ENCODE data around the gene PCK1. TPM values are rescaled to one million over a fixed set of nuclear protein-coding genes. Genes with fewer than 3 reads are reported as not detected.

The PCK1 gene
- total RNA-seq, 2 donors from 2014 or later = not detected

DNA sequence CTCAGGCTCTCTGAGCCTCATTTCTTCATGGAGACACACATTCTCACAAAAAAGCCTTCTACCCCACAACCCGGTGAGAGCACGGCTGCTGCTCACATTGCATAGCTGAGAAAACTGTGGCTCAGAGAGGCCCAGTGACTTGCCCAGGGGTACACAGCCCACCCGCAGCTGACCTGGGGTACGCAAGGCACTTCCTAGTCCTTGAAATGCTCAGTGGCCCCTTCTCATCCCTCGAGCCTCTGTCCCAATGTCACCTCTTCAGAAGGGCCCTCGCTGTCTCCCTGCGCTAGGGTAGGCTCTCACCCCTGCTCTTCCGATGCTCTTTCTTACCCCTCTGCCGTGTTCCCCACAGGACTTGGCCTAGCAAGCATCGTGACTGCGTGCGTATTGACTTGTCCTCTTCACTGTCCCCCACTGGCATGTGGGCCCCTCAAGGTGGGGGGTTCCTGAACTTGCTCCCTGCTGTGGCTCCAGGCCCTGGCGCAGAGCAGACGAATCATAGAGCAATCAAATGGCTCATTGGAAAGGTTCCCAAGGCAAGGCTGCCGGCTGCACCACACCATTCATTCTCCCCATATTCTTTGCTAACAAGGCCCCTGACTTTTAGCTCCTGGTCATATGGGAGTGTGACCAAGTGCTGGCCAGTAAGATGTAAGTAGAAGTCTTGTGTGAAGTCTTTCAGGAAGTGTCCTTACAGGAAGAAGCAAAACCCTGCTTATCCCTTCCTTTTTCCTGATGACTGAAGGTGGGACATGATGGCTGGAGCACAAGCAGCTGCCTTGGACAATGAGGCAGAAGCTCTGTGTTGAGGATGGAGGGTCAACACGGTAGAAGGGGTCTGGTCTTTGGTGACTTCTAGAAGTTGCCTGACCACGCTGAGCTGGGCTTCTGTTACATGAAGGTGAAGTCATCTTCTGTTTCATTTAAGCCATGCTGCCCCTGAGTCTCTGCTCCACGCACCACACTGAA is 22.7 kb downstream of the PCK1 start:
- TF ChIP-seq CTCF (conservative IDR thresholded peaks at IDR 0.05) = no peak
- Histone ChIP-seq H3K9me3 (ENCODE audit: control insufficient read depth, low read length) (no peaks in the 10 kb centered on the region), H3K4me3 (ENCODE audit: low read length) (no peak overlapping the region), H3K27me3 (ENCODE audit: control insufficient read depth, insufficient read depth, low read length, poor library complexity, severe bottlenecking) (no peaks in the 10 kb centered on the region), H3K9ac (ENCODE audit: extremely low read depth, low read length, poor library complexity, severe bottlenecking) (no peak overlapping the region), H3K4me1 (ENCODE audit: control insufficient read depth, insufficient read depth, low read length) (no peaks in the 10 kb centered on the region), H3K36me3 (ENCODE audit: control insufficient read depth, insufficient read depth, low read length) (no peaks in the 10 kb centered on the region), H3K27ac (ENCODE audit: low read depth, low read length) (peak overlapping the region; percentile 76)
- 88 to 90% methylated on average over 13 to 18 of the region's 18 CpGs for WGBS, 2 experiments (ENCODE audit: insufficient coverage in 1 of 2, insufficient read length in 1 of 2)
- Mint-ChIP-seq H3K4me1 (peaks cover 3% of the 10 kb centered on the region), H3K27me3 (ENCODE audit: insufficient read depth) (peaks cover 3% of the 10 kb centered on the region), H3K9me3 (peaks cover 9% of the 10 kb centered on the region), H3K27ac (no peak overlapping the region), H3K4me3 (no peak overlapping the region), H3K36me3 (ENCODE audit: low read depth) (no peaks in the 10 kb centered on the region)
- DNase-seq = no peak

- H3K4me3 Mint-ChIP-seq = no peak overlapping the region
- peaks cover 9% of the 10 kb centered on the region for H3K9me3 Mint-ChIP-seq
- H3K36me3 ChIP-seq (ENCODE audit: control insufficient read depth, insufficient read depth, low read length) = no peaks in the 10 kb centered on the region
- TF ChIP-seq CTCF (conservative IDR thresholded peaks at IDR 0.05) = no peak
- no peaks in the 10 kb centered on the region for H3K9me3 ChIP-seq (ENCODE audit: control insufficient read depth, low read length)
- peaks cover 3% of the 10 kb centered on the region for H3K4me1 Mint-ChIP-seq
- H3K4me3 ChIP-seq (ENCODE audit: low read length) = no peak overlapping the region
- 86 to 89% methylated on average over 3 to 8 of the region's 8 CpGs for WGBS, 2 experiments (ENCODE audit: insufficient coverage in 1 of 2, insufficient read length in 1 of 2)
- DNase-seq = no peak
- H3K27ac Mint-ChIP-seq = no peak overlapping the region
- H3K9ac ChIP-seq (ENCODE audit: extremely low read depth, low read length, poor library complexity, severe bottlenecking) = no peak overlapping the region
- no peaks in the 10 kb centered on the region for H3K4me1 ChIP-seq (ENCODE audit: control insufficient read depth, insufficient read depth, low read length)
- H3K27me3 ChIP-seq (ENCODE audit: control insufficient read depth, insufficient read depth, low read length, poor library complexity, severe bottlenecking) = no peaks in the 10 kb centered on the region
- peaks cover 3% of the 10 kb centered on the region for H3K27me3 Mint-ChIP-seq (ENCODE audit: insufficient read depth)
- H3K36me3 Mint-ChIP-seq (ENCODE audit: low read depth) = no peaks in the 10 kb centered on the region
- H3K27ac ChIP-seq (ENCODE audit: low read depth, low read length) = no peak overlapping the region
These were observed 24.0 kb downstream of the PCK1 start for GRCh38 chr20:57584768-57585461.

GRCh38 chr20:57585466-57586213 is 24.7 kb downstream of the PCK1 start:
- Mint-ChIP-seq H3K9me3 (peaks cover 9% of the 10 kb centered on the region), H3K27me3 (ENCODE audit: insufficient read depth) (peaks cover 3% of the 10 kb centered on the region), H3K27ac (no peak overlapping the region), H3K4me1 (peaks cover 3% of the 10 kb centered on the region), H3K36me3 (ENCODE audit: low read depth) (no peaks in the 10 kb centered on the region), H3K4me3 (no peak overlapping the region)
- H3K27ac ChIP-seq (ENCODE audit: low read depth, low read length) = no peak overlapping the region
- H3K4me3 ChIP-seq (ENCODE audit: low read length) = no peak overlapping the region
- no peak for TF ChIP-seq CTCF (conservative IDR thresholded peaks at IDR 0.05)
- H3K27me3 ChIP-seq (ENCODE audit: control insufficient read depth, insufficient read depth, low read length, poor library complexity, severe bottlenecking) = no peaks in the 10 kb centered on the region
- 86 to 90% methylated on average over 7 to 17 of the region's 17 CpGs for WGBS, 2 experiments (ENCODE audit: insufficient coverage in 1 of 2, insufficient read length in 1 of 2)
- H3K9ac ChIP-seq (ENCODE audit: extremely low read depth, low read length, poor library complexity, severe bottlenecking) = no peak overlapping the region
- no peaks in the 10 kb centered on the region for H3K9me3 ChIP-seq (ENCODE audit: control insufficient read depth, low read length)
- no peak for DNase-seq
- no peaks in the 10 kb centered on the region for H3K4me1 ChIP-seq (ENCODE audit: control insufficient read depth, insufficient read depth, low read length)
- H3K36me3 ChIP-seq (ENCODE audit: control insufficient read depth, insufficient read depth, low read length) = no peaks in the 10 kb centered on the region

All from endodermal cell (in vitro differentiated cells).